Body of pancreas (tissue), 4 donors: Measurements from ENCODE around the gene GTF2IRD1. TPM values are rescaled to one million over a fixed set of nuclear protein-coding genes. Genes with fewer than 3 reads are reported as not detected.
A peak's percentile ranks its signal among the peaks of the same experiment; 100 is the strongest.

ENCODE experiments used
- ATAC-seq: fragments of 150-250 bp; one replicate; pipeline ENCODE4 v1.9.1; 2016
- DNase-seq, 4 donors: peaks; one replicate each; pipeline ENCODE4 v3.0.0-alpha.2; 2019
- H3K27ac ChIP-seq, 4 donors: fragments of 200-600 bp; sonication (generic); 1 replicate in 3 of 4; 2 replicates in 1 of 4; pipeline versions ENCODE4 v1.5.1 to v1.6.1; 2016 to 2019; ENCODE audit warnings: mild to moderate bottlenecking in 1 of 4, mixed read lengths in 1 of 4, moderate library complexity in 1 of 4
- H3K27me3 ChIP-seq, 2 donors: fragments of 200-600 bp; sonication (generic); one replicate each; pipeline ENCODE4 v1.6.0; 2016; ENCODE audit warnings: mild to moderate bottlenecking in 1 of 2
- H3K36me3 ChIP-seq, 2 donors: fragments of 200-600 bp; sonication (generic); replicated peaks in 1 of 2; 2 replicates each; pipeline ENCODE4 v1.5.1; 2016; ENCODE audit warnings: low read depth in 2 of 2; ENCODE audit not compliant: insufficient read depth in 1 of 2
- H3K4me1 ChIP-seq: fragments of 200-600 bp; sonication (generic); one replicate; pipeline ENCODE4 v1.6.0; 2016
- H3K4me3 ChIP-seq, 2 donors: fragments of 200-600 bp; sonication (generic); 1 replicate in 1 of 2; 2 replicates in 1 of 2; pipeline ENCODE4 v1.5.1; 2016 to 2019
- H3K9me3 ChIP-seq, 3 donors: fragments of 200-600 bp; sonication (generic); 1 replicate in 2 of 3; 2 replicates in 1 of 3; pipeline ENCODE4 v1.5.1; 2016
- POLR2A ChIP-seq, 3 donors: fragments of 450-650 bp; IDR thresholded peaks; one replicate each; pipeline ENCODE4 v1.6.1; 2016; ENCODE audit warnings: antibody characterized with exemption in 3 of 3, mild to moderate bottlenecking in 2 of 3
- WGBS, 2 donors: methylation state at CpG; one replicate each; pipeline ENCODE4 v1.1.5; 2017; 5-methylcytosine and 5-hydroxymethylcytosine counted together
- intact Hi-C: fragments of 100-400 bp; cut with DNase I; formaldehyde crosslinking; loops from one replicate; pipeline ENCODE4 v1.15.1; 2023
- total RNA-seq, 2 donors: library from RNA; depleted of rRNA; stranded (reverse); fragments of >200 nt; gene quantifications; one replicate each; pipeline ENCODE4 v1.1.0, GENCODE V29; 2016
- TF ChIP-seq, protein P1 (sequence below), 7 experiments: fragments of 450-650 bp in 4 of 7; fragments of 200-600 bp in 3 of 7; sonication (generic) in 3 of 7; IDR thresholded peaks; one replicate each; pipeline ENCODE4 v1.5.1; 2016 to 2019; ENCODE audit warnings: antibody characterized with exemption in 7 of 7

GTF2IRD1 gene
- 10 to 100 TPM in 1 of 2 donors, 1 to 10 TPM in 1; 9.2 to 11.2 TPM for total RNA-seq

- Histone ChIP-seq H3K27me3 (no peaks in the 10 kb centered on the region), H3K4me1 (peaks cover 30% of the 10 kb centered on the region), H3K9me3 (no peaks in the 10 kb centered on the region), H3K36me3 (no peaks in the 10 kb centered on the region), H3K27ac (peak within 1 kb of the TSS; percentile 78 to 95 (median 80)), H3K4me3 (peak within 1 kb of the TSS; percentile 52 to 70)
- TF ChIP-seq, protein P1, sequence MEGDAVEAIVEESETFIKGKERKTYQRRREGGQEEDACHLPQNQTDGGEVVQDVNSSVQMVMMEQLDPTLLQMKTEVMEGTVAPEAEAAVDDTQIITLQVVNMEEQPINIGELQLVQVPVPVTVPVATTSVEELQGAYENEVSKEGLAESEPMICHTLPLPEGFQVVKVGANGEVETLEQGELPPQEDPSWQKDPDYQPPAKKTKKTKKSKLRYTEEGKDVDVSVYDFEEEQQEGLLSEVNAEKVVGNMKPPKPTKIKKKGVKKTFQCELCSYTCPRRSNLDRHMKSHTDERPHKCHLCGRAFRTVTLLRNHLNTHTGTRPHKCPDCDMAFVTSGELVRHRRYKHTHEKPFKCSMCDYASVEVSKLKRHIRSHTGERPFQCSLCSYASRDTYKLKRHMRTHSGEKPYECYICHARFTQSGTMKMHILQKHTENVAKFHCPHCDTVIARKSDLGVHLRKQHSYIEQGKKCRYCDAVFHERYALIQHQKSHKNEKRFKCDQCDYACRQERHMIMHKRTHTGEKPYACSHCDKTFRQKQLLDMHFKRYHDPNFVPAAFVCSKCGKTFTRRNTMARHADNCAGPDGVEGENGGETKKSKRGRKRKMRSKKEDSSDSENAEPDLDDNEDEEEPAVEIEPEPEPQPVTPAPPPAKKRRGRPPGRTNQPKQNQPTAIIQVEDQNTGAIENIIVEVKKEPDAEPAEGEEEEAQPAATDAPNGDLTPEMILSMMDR (IDR thresholded peaks at IDR 0.05): no peak
- no peak for TF ChIP-seq POLR2A (IDR thresholded peaks at IDR 0.05)
- peak; percentile 61 for ATAC-seq
- peak; percentile 68 to 81 (median 74) for DNase-seq
- intact Hi-C loops: no loop called here
- WGBS, 2 donors: 3% methylated on average over 45 of the region's 62 CpGs; no CpG with 5 or more reads in 1 of the 2 donors
These were observed at the start of gene GTF2IRD1 for GRCh38 chr7:74453322-74454011. Gene GTF2IRD1, plus strand, starts transcription at chr7:74453906. Its CDS starts 54,175 bp downstream, at chr7:74508081.

DNA sequence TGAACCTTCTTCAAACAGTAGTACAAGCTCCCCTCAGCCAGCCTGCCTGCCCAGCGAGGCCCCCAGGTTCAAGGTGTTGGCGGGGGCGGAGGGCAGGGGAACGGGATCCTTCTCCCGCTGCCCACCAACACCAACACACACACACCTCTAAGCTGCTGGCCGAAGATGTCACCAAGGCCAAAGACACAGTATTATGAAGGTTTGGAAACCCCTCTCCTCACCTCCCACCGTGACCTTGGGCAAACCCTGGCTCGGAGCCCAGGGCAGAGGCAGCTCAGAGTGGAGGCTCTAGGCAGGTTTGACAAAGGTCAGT, 49.4 kb upstream of the GTF2IRD1 start:
- 85 to 92% methylated on average over 4 to 8 of the region's 8 CpGs for WGBS, 2 donors
- TF ChIP-seq, protein P1 (IDR thresholded peaks at IDR 0.05): no peak
- TF ChIP-seq POLR2A (IDR thresholded peaks at IDR 0.05): no peak
- no peaks in the 10 kb centered on the region for H3K27me3 ChIP-seq
- H3K4me1 ChIP-seq: no peaks in the 10 kb centered on the region
- peaks cover 10 to 12% of the 10 kb centered on the region in 2 donors for H3K36me3 ChIP-seq
- intact Hi-C loops: no loop called here
- DNase-seq: no peak
- H3K9me3 ChIP-seq: no peaks in the 10 kb centered on the region
- no peak overlapping the region for H3K4me3 ChIP-seq
- no peak for ATAC-seq
- H3K27ac ChIP-seq: no peak overlapping the region

DNA sequence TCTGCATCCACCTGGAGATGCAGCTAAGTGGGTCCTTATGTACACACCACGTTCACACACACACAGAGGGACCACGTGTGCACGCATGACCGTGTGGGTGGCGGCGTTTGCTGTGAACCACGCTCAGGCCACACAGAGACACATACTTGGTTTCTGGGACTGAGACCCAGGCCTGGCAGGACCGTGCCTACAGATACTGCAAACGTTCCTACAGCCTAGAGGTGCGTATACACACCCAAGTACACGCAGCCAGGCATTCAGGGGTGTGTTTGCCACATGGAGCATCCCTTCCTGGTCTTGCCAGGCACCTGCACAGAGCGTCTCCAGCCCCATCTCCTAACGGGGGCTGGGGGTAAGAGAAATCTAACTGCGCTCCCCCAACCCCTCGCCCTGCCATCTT, 49.0 kb upstream of the GTF2IRD1 start:
- 82% methylated on average over 10 of the region's 15 CpGs; no CpG with 5 or more reads in 1 of the 2 donors for WGBS, 2 donors
- no peak for DNase-seq
- peaks cover 10 to 12% of the 10 kb centered on the region in 2 donors for H3K36me3 ChIP-seq

GRCh38 chr7:74405191-74405898, 48.4 kb upstream of the GTF2IRD1 start:
- ATAC-seq (no peak), DNase-seq (no peak)
- no peak overlapping the region for H3K27ac ChIP-seq
- intact Hi-C loops: no loop called here
- no peaks in the 10 kb centered on the region for H3K4me1 ChIP-seq
- TF ChIP-seq POLR2A (IDR thresholded peaks at IDR 0.05): no peak
- TF ChIP-seq, protein P1 (IDR thresholded peaks at IDR 0.05): peak in 2 of 7 experiments; percentile 7
- 79 to 82% methylated on average over 10 to 29 of the region's 31 CpGs for WGBS, 2 donors
- no peaks in the 10 kb centered on the region for H3K27me3 ChIP-seq
- H3K36me3 ChIP-seq: peaks cover 9 to 10% of the 10 kb centered on the region in 2 donors
- H3K9me3 ChIP-seq: no peaks in the 10 kb centered on the region
- no peak overlapping the region for H3K4me3 ChIP-seq

More for the DNA sequence above, 49.0 kb upstream of the GTF2IRD1 start:
- TF ChIP-seq, protein P1 (IDR thresholded peaks at IDR 0.05): no peak
- TF ChIP-seq POLR2A (IDR thresholded peaks at IDR 0.05): no peak
- Histone ChIP-seq H3K27me3 (no peaks in the 10 kb centered on the region), H3K27ac (no peak overlapping the region), H3K9me3 (no peaks in the 10 kb centered on the region), H3K4me1 (no peaks in the 10 kb centered on the region), H3K4me3 (no peak overlapping the region)
- ATAC-seq: no peak
- intact Hi-C loops: no loop called here
